Uterus (tissue), 2 donors: ENCODE data around the gene TMEM11.

Source experiments
- CTCF ChIP-seq, 4 experiments: fragments of 200-600 bp in 2 of 4; fragments of 450-650 bp in 2 of 4; sonication (generic) in 2 of 4; IDR thresholded peaks; one replicate each; pipeline ENCODE4 v1.5.1; 2016 to 2019; ENCODE audit warnings: antibody characterized with exemption in 4 of 4, mild to moderate bottlenecking in 2 of 4, moderate library complexity in 1 of 4
- POLR2A ChIP-seq, 2 donors: fragments of 450-650 bp; IDR thresholded peaks; one replicate each; pipeline ENCODE4 v1.6.1; 2016; ENCODE audit warnings: antibody characterized with exemption in 2 of 2, mild to moderate bottlenecking in 1 of 2, moderate library complexity in 1 of 2

DNA sequence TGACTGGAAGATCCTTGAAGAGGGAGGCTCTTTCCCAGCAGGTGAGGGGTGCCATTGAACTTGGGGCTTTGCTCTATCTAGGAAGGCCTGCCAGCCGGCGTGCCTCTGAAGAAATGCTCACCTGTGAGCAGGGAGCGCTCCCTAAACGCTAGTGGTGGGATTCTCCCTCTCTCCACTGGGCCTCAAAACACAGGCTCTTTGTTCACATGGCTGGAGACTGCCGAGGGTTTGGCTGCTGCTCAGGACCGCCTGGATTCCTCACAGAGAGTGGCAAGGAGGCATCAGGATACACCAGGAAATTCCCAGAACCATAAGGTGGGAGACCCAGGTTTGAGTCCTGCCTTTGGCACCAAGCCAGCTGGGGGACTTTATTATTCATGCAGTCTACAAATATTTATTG lies 17.6 kb upstream of the TMEM11 start:
- TF ChIP-seq CTCF (IDR thresholded peaks at IDR 0.05) = no peak
- no peak for TF ChIP-seq POLR2A (IDR thresholded peaks at IDR 0.05)
